GM18517 (cell line): ENCODE measurements around the gene RBM12.

ENCODE experiments used
- ATAC-seq: cut with Tn5 transposase; IDR thresholded peaks from one replicate; pipeline ENCODE4 v1.9.1; 2021; ENCODE audit warnings: mild to moderate bottlenecking, moderate library complexity; ENCODE audit not compliant: unreplicated experiment

Gene RBM12

DNA sequence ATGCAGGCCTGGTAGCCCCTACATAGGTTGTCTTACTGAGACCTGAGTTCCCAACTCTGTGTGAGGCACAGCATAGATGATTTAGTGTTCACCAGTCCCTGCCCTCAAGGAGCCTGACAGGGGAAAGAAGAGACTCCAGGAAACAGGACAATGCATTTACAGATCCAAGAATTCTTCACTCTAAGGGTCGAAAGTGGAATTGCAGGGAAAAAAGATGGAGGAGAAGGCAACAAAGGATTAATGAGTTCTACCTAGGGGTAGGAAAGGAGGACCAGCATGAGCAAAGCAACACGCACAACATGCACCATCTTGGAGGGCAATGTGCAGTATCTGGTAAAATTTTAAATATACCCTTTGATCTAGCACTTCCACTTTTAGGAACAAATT, 43.1 kb downstream of the RBM12 start:
- ATAC-seq = no peak

DNA sequence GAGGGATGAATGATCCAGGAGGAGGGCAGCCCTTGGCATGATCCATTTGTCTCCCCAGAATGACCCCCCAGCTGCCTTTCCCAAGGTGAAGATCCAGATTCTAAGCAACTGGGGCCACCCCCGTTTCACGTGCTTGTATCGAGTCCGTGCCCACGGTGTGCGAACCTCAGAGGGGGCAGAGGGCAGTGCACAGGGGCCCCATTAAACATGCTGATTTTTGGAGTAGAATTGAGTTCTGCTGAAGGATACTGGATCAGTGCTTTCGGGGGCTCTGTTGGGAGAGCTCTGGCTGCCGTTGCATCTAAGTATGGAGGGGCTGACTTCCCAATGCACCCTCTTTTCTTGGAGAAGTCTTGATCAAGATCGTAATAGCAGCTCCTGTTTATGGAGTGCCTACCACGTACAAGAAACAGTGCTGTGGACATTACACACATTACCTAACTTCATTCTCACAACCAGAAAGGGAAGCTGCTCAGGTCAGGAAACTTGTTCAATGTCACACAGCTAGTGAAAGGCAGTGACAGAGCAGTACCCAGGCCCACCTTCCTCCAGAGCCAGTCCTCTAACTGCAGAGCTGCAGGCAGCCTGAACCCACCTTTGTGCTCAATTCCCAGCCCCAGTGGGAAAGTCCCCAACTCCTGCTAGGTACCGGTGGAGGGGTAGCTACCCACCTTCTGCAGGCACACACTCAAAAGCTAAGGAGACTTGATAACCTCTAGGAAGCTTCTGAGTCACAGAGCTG, 43.7 kb downstream of the RBM12 start:
- no peak for ATAC-seq

DNA sequence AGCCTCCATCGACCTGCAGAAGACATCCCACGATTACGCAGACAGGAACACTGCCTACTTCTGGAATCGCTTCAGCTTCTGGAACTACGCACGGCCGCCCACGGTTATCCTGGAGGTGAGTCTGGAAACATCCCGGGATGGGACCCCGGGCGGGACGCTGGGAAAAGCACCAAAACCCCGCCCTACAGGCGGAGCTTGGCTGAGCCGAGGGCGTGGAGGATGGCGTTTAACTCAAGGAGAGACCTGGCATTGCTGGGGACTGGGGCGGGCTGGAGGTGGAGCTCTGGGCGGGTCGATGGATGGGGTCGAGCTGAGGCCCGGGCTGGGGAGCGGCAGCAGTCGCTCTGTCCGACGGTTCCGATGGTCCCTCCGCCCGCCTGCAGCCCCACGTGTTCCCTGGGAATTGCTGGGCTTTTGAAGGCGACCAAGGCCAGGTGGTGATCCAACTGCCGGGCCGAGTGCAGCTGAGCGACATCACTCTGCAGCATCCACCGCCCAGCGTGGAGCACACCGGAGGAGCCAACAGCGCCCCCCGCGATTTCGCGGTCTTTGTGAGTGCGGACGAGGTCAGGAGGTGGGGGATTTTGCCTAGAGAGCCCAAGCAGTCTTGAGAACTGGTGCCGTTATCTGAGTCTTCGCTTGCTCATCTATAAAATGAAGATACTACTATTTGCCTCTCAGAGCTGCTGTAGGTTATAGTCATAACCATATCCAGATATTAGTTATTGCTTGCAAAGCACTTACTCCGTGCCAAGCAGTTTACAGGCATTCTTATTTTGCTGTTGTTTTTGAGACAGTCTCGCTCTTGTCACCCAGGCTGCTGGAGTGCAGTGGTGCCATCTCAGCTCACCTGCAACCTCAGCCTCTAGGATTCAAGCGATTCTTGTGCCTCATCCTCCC, 45.3 kb downstream of the RBM12 start:
- ATAC-seq = peak; percentile 28

DNA sequence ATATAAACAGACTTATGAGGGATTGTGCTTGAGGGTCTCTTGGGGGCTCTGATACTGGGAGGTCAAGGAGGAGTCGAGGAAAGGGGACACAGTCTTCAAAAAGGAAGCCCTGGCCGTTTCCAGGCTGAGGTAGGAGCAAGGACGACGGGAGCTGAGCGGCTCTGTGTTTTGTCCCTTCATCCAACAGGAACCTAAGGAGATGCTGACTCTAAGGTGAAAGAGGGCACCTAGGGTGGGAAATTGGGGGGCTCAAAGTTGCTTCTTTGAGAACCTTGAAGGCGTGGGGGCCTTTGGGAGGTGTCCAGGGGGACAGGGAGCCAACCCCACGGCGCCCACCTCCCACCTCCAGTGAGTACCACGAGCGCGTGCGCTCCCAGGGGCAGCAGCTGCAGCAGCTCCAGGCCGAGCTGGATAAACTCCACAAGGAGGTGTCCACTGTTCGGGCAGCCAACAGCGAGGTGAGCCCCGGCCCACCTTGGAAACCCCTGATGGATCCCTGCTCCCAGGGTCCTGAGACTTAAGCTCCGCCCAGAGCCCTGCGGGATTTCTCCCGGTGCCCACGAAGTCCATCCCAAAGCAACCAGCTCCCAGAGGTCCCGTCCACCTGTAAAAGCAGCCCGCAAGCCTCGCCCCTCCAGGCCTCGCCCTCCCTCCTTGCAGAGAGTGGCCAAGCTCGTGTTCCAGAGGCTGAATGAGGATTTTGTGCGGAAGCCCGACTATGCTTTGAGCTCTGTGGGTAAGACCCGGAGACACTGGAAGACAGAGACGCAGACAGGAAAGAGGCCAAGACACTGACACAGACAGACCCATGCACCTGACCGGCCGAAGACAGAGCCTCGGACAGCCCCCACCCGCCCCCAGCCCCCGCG, 46.2 kb downstream of the RBM12 start:
- ATAC-seq = no peak

DNA sequence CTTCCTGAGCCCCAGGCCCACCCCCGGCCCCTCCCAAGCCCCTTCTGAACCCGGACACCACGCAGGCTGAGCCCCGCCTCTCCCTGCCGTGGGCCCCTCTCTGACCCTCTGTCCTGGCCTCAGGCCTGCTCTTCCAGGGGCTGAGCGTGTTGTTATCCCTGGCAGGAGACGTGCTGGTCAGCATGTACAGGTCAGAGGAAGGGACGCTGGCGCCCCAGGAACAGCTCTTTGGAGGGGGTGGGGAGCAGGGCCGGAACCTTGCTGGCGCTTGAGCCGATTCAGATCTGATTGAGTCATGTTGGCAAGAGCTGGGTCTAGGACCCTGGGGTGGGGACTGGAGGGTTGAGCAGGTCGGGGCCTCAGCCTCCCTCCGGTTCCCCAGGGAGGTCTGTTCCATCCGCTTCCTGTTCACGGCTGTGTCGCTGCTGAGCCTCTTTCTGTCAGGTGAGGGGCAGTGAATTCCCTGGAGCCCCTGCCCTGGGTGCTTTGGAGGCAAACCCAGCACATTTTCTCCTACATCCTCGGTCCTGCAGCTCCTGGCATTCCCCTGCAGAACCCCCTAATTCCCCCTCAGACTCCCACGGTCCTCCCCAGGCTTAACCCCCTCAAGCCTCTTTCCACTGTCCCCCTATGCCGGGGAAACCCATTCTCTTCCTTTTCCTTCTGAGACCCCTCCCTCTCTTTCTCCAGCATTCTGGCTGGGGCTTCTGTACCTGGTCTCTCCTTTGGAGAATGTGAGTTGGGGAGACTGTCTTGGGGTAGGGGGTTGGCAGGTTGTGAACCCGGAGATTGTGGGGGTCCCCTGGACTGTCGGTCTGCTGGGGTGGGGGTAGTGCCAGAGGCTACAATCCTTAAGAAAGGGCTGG, 47.1 kb downstream of the RBM12 start:
- ATAC-seq = no peak

DNA sequence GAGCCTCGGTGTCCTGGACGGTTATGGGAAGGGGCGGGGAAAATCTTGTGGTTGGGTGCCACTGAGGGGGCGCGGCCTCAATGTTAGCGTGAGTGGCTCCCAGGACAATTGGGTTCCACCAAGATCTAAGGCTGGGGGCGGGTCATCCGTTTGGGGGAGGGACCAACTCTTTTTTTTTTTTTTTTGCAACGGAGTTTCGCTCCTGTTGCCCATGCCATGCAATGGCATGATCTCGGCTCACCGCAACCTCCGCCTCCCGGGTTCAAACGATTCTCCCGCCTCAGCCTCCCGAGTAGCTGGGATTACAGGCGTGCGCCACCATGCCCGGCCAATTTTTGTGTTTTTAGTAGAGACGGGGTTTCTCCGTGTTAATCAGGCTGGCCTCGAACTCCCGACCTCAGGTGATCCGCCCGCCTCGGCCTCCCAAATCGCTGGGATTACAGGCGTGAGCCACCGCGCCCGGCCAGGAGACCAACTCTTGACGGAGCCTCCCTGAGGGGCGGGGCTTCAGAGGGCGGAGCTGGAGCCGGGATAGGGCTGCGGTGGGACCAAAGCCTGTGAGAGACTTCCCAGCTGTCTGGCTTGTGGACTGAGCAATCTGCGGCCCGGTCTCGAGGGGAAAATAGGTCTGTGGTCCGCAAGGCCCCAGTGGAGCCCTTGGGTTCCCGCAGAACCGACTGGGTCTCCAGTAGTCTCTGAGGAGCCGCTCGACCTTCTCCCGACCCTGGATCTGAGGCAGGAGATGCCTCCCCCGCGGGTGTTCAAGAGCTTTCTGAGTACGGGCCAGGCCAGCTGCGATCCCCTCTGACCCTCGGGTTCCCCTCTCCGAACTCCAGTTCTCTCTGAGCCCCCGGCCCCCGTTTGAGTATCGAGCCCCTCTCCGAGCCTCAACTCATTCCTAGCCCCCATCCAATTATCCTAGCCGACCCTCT, 48.0 kb downstream of the RBM12 start:
- peak; percentile 83 for ATAC-seq

DNA sequence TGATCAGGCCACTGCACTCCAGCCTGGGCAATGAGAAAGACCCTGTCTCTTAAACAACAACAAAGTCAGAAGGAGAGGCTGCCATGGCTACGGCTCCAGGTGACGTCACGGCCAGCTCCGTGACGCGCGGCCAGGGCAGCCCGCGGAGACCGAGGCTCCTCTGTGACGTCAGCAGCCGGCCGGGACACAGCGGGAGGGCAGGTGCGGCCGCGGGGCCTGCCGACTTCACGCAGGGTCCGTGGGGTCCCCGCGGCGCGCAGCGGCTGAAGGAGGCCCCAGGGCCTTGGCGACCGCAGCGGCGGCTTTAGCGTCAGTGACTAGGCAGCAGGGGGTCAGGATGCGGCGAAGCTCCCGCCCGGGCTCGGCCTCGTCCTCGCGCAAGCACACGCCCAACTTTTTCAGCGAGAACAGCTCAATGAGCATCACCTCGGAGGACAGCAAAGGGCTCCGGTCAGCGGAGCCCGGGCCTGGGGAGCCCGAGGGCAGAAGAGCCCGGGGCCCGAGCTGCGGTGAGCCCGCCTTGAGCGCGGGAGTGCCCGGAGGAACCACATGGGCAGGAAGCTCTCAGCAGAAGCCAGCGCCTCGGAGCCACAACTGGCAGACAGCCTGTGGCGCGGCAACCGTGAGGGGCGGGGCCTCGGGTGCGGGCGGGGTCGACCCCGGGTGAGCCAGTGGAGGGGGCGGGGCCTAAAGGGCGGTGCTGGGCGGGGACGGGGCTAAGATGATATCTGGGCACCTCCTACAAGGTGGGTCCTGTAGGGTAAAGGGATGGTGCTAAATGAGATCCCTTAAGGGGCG, 48.8 kb downstream of the RBM12 start, which contains the start of gene SPAG4:
Gene SPAG4, plus strand, starts transcription at position 163 of the 798 bp plus-strand sequence. Its CDS starts 175 bp downstream, at position 338.
- peak; percentile 12 for ATAC-seq

DNA sequence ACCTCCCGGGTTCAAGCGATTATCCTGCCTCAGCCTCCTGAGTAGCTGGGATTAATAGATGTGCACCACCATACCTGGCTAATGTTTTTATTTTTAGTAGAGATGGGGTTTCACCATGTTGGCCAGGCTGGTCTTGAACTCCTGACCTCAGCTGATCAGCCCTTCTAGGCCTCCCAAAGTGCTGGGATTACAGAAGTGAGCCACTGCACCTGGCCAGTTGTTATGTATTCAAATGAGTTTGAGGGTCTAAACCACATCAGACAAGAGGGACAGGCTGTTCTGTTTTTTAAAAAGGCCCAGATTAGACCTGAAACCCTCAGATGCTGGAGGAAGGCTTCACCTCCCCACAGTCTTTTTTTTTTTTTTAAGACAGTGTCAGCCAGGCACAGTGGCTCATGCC, 53.2 kb downstream of the RBM12 start:
- ATAC-seq = no peak

DNA sequence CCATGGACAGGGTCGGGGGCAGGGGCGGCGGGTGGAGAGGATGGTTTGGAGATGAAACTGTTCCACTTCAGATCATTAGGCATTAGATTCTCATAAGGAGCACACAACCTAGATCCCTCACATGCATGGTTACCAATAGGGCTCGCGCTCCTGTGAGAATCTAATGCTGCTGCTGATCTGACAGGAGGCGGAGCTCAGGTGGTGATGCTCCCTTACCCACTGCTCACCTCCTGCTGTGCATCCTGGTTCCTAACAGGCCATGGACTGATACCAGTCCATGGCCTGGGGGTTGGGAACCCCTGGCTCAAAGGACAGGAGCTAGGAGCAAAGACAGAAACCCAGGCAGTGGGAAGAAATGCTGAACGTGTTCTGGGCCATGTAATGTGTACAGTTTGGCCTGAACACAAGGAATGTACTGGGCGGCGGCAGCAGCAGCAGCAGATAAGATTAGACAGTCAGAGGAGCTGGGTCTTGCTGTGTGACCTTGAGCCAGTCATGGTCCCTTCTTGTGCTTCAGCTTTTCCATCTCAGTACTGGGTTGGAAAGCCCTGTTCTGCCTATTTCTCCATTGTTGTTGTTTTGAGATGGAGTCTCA, 53.8 kb downstream of the RBM12 start:
- ATAC-seq = no peak

DNA sequence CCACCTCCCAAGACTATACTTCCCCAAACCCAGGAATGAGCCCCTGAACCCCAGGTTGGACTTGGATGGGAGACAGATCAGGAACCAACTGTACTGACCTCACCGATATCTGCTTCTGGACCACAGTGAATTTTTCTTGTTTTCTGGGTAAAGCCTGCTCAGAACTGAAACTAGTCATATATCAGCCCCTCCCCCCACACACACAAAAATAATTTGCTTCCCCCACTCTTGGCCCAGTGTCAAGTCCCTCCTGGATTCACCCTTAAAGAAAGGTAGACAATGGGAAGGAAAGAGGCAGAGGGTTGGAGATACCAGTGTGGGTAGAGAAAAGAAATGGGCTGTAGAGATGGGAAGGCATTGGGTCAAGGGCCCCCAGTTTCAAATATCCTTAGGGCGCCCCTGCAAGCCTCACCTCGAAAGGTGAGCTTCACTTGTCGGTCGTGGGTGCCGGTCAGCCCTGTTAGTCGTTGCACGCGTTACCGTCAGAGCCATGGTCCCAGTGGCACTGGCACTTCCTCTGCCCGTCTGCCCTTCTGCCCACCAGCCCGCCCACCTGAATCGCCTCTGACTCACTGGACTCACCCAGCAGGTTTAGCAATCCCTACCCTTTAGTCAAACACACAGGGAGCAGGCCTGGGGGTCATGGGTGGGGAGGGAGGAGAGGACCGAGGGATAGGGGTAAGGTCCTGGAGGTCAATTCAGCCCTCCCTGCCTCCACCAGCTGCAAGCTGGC, 57.5 kb downstream of the RBM12 start:
- ATAC-seq = no peak

DNA sequence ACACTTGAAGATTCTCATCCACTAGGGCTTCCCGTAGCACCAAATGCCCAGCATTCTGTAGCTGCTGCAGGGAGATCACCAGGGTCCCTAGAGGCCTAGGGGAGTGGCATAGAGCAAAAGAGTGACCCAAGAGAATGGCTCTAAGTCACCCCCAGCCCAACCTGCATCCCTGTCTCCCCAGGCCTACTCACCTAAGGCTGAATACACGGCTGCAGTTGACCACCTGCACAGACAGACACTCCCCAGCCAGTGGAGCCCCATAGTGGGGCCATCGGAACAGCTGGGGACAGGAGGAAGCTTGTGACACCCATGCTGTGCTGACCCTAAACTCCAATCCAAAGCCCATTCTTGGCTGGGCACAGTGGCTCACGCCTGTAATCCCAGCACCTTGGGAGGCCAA, 58.6 kb downstream of the RBM12 start:
- no peak for ATAC-seq

DNA sequence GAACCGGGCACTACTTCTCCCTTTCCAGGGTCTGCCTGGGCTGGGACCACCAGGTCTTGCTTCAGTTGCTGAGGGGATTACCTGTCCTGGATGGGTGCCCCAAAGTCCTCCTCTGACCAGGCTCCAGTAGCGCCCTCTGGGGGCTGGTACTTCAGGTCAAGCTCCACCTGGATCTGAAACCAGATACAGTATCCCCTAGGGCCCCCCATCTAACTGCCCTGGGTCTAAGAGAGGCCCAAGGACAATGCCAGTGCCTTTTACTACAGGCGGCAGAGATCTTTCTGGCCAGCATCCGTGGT, 60.3 kb downstream of the RBM12 start:
- ATAC-seq = no peak

DNA sequence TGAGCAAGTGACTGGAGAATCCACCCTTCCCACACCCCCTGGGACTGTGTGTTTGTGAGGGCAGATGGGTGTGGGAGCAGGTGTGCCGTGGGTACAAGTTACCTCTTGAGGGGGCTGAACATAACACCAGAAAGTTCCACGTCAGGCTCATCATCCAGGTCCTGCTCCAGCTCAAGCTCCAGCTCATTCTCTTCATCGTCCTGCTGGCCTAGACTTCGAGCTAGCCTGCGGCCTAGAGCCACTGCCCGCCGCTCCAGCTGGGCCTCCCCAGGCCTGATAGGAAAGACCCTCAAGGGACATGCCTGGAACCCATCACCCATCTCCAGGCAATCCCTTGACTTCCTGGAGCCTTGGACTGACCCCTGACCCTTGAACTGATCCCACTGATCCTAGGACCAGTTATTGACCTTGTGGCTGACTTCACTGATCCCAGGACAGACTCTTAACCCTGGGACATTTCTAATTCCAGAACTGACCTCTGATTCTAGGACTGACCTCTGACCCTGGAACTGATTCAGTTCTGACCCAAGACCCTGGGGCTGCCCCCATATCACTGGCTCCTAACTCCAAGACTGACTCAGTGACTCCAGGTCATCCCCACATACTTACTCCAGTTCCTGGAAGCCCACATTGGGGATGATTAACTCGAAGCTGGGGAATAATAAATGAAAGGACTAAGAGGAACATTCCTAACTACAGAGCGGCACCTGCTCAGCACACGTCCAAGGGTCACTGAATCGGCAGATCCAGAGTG, 60.8 kb downstream of the RBM12 start:
- ATAC-seq = no peak

DNA sequence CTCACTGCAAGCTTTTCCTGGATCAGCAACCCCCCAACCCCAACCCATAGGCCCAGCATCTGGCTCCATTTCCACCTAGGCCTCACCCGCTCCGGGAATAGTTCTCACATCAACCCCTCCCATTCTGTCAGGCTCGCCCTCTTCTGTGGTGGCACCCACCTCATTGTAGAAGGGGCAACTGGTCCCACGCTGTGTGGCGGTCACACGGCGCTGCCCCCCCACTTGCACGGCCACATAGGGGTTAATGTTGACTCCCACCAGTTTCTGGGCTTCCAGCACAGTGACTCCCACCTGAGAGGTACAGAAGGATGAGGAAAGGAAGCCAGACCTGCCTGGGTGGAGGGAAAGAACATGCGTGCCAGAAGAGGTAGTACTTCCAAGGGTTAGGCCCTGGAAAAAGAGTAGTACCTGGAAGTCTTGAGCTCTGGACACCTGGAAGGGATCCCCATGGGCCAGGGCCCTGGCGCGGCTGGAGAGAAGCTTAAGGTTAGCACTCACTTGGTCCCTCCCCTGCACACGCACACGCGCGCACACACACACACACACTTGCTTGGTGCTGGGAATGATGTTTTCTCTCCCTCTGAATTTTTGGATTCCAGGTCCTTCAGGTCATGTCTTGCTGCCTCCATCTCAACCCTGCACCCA, 61.7 kb downstream of the RBM12 start:
- ATAC-seq = no peak

DNA sequence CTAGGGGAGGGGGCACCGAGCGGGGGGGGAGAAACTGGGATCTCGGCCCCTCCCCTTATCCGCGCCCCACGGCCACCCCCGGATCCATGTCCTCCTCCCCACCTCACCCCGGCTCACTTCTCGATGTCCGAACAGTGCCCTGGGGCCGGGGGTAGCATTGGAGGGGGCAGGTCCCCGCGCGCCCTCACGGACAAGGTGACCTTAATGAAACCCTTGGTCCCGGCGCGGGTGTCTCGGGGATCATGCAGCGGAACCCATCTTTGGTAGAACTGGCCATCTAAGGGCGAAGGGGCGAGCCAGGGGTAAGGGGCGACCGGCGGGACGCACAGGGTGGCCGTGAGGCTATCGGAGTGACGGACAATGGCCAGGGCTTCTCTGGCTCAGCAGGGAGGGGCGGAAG, 62.7 kb downstream of the RBM12 start:
- ATAC-seq = no peak
